T-helper 2 cell (primary cell): ENCODE data around the gene VASH2.
A peak's percentile ranks its signal among the peaks of the same experiment; 100 is the strongest.
"Not testable (repeated sequence)": the region's sequence is repeated elsewhere in the genome, so short reads cannot be mapped to it uniquely, and the experiment has no call there.

Source experiments
- DNase-seq, 5 experiments: peaks; one replicate each; pipeline versions ENCODE4 v3.0.0 to v3.0.0-alpha.2; 2012 to 2022

The VASH2 gene

GRCh38 chr1:212981571-212982328, 31.4 kb downstream of the VASH2 start:
- DNase-seq: peak in 1 of 5 experiments; percentile 62

- DNase-seq: peak in 1 of 5 experiments; percentile 26
Measured at GRCh38 chr1:212982430-212983152, 32.2 kb downstream of the VASH2 start.

- no peak for DNase-seq
Measured at GRCh38 chr1:212983482-212983881, 33.1 kb downstream of the VASH2 start.

- no peak for DNase-seq
Measured at GRCh38 chr1:212984522-212985291, 34.4 kb downstream of the VASH2 start.

GRCh38 chr1:212986551-212986950, 36.2 kb downstream of the VASH2 start:
- DNase-seq: no peak

GRCh38 chr1:212987702-212988322, 37.5 kb downstream of the VASH2 start:
- DNase-seq: no peak

GRCh38 chr1:212990276-212990675, 39.9 kb downstream of the VASH2 start:
- DNase-seq: peak in 1 of 5 experiments; percentile 49

GRCh38 chr1:212993960-212994359, 43.6 kb downstream of the VASH2 start:
- DNase-seq: not testable (repeated sequence)

GRCh38 chr1:212994926-212995325, 44.6 kb downstream of the VASH2 start:
- DNase-seq: no peak

GRCh38 chr1:213003256-213003655, 52.9 kb downstream of the VASH2 start:
- DNase-seq: peak in 1 of 5 experiments; percentile 79

- DNase-seq: peak in 1 of 5 experiments; percentile 72
Measured at GRCh38 chr1:213008564-213008963, 58.2 kb downstream of the VASH2 start.

- peak in 1 of 5 experiments; percentile 6 for DNase-seq
Measured at GRCh38 chr1:213014642-213015041, 64.3 kb downstream of the VASH2 start.

- peak; percentile 87 to 99 (median 94) for DNase-seq
Measured at GRCh38 chr1:213015099-213016050, 65.0 kb downstream of the VASH2 start, which contains the start of gene ANGEL2. Gene ANGEL2, minus strand, starts transcription at chr1:213015867. Its CDS starts 196 bp downstream, at chr1:213015671.

GRCh38 chr1:213017447-213018273, 67.3 kb downstream of the VASH2 start:
- DNase-seq: no peak

- no peak for DNase-seq
Measured at GRCh38 chr1:213019450-213019849, 69.1 kb downstream of the VASH2 start.

- no peak for DNase-seq
Measured at GRCh38 chr1:213020016-213020415, 69.7 kb downstream of the VASH2 start.

- DNase-seq: not testable (repeated sequence)
Measured at GRCh38 chr1:213027024-213027423, 76.7 kb downstream of the VASH2 start.

GRCh38 chr1:213032651-213033050, 82.3 kb downstream of the VASH2 start:
- no peak for DNase-seq

- DNase-seq: no peak
Measured at GRCh38 chr1:213034713-213035112, 84.4 kb downstream of the VASH2 start.

GRCh38 chr1:213035573-213035972, 85.2 kb downstream of the VASH2 start:
- no peak for DNase-seq
